NCI-H1694 (cell line): ENCODE results near the gene KCNJ14.
"Not testable (repeated sequence)": the region's sequence is repeated elsewhere in the genome, so short reads cannot be mapped to it uniquely, and the experiment has no call there.

Source experiments
- DNase-seq: peaks from one replicate; lab custom pipeline; 2025; lab: John Stamatoyannopoulos, UW

Gene KCNJ14

GRCh38 chr19:48488478-48488877 is 33.1 kb downstream of the KCNJ14 start:
- DNase-seq, result not testable (repeated sequence)

GRCh38 chr19:48489608-48490216 is 34.3 kb downstream of the KCNJ14 start:
- peak; percentile 58 for DNase-seq

- no peak for DNase-seq
Observed at GRCh38 chr19:48490981-48491792, 35.8 kb downstream of the KCNJ14 start.

GRCh38 chr19:48491793-48492123 is 36.4 kb downstream of the KCNJ14 start:
- no peak for DNase-seq

GRCh38 chr19:48492925-48493717 is 37.7 kb downstream of the KCNJ14 start:
- peak; percentile 83 for DNase-seq

GRCh38 chr19:48493718-48494401 is 38.5 kb downstream of the KCNJ14 start:
- no peak for DNase-seq

- DNase-seq, result no peak
Observed at GRCh38 chr19:48495396-48495795, 40.0 kb downstream of the KCNJ14 start.

GRCh38 chr19:48496959-48497727 is 41.8 kb downstream of the KCNJ14 start:
- no peak for DNase-seq

- no peak for DNase-seq
Observed at GRCh38 chr19:48497728-48498594, 42.6 kb downstream of the KCNJ14 start.

- no peak for DNase-seq
Observed at GRCh38 chr19:48498595-48499311, 43.4 kb downstream of the KCNJ14 start.

- no peak for DNase-seq
Observed at GRCh38 chr19:48499316-48500090, 44.1 kb downstream of the KCNJ14 start.

- DNase-seq, result no peak
Observed at GRCh38 chr19:48500830-48501493, 45.6 kb downstream of the KCNJ14 start.

GRCh38 chr19:48501494-48502349 is 46.3 kb downstream of the KCNJ14 start:
- no peak for DNase-seq

- no peak for DNase-seq
Observed at GRCh38 chr19:48502350-48503018, 47.1 kb downstream of the KCNJ14 start.

GRCh38 chr19:48506138-48506733 is 50.9 kb downstream of the KCNJ14 start:
- peak; percentile 28 for DNase-seq

GRCh38 chr19:48507911-48508439 is 52.6 kb downstream of the KCNJ14 start:
- no peak for DNase-seq
